A673 (cell line): ENCODE data around the gene B3GALT5. TPM values are rescaled to one million over a fixed set of nuclear protein-coding genes. Genes with fewer than 3 reads are reported as not detected.

ENCODE experiments used
- BruUV-seq: library from RNA; stranded (reverse); fragments of 400-500 nt; replicated peaks from 2 replicates; lab custom pipeline; 2021; lab: Mats Ljungman, UMichigan
- CTCF ChIA-PET: fragments of 300-600 bp; sonication (Branson Sonifier 250); formaldehyde crosslinking; loops from one replicate; lab custom pipeline; 2022; ENCODE audit warnings: antibody characterized with exemption; lab: Charles Lee
- POLR2A ChIA-PET: fragments of 300-600 bp; sonication (Branson Sonifier 250); formaldehyde crosslinking; loops from one replicate; lab custom pipeline; 2022; ENCODE audit warnings: antibody characterized with exemption; ENCODE audit not compliant: low non-redundant PET; lab: Charles Lee
- DNase-seq: peaks from one replicate; pipeline ENCODE4 v3.0.0-alpha.2; 2015; ENCODE audit warnings: low spot score
- H3K27ac ChIP-seq: fragments of 200-600 bp; sonication (generic); 2 replicates; pipeline ENCODE4 v1.5.1; 2016; ENCODE audit warnings: mixed run types, low read depth, mild to moderate bottlenecking, mixed read lengths, antibody characterized with exemption, low read length; ENCODE audit not compliant: poor library complexity, severe bottlenecking
- H3K27me3 ChIP-seq: fragments of 200-600 bp; sonication (generic); replicated peaks from 2 replicates; pipeline ENCODE4 v1.6.1; 2017; ENCODE audit warnings: mixed run types, low read depth, mild to moderate bottlenecking, mixed read lengths, antibody characterized with exemption, low read length; ENCODE audit not compliant: insufficient read depth, poor library complexity
- H3K36me3 ChIP-seq: fragments of 200-600 bp; sonication (generic); 2 replicates; pipeline ENCODE4 v1.6.1; 2016; ENCODE audit warnings: mixed run types, mild to moderate bottlenecking, mixed read lengths, antibody characterized with exemption, low read length; ENCODE audit not compliant: insufficient read depth, poor library complexity, severe bottlenecking
- H3K4me1 ChIP-seq: fragments of 200-600 bp; sonication (generic); 2 replicates; pipeline ENCODE4 v1.6.1; 2017; ENCODE audit warnings: mixed run types, mild to moderate bottlenecking, mixed read lengths, antibody characterized with exemption, low read length; ENCODE audit not compliant: insufficient read depth, poor library complexity, severe bottlenecking
- H3K4me3 ChIP-seq: fragments of 200-600 bp; sonication (generic); 2 replicates; pipeline ENCODE4 v1.5.1; 2016; ENCODE audit warnings: low read depth, mixed run types, mild to moderate bottlenecking, mixed read lengths, low read length; ENCODE audit not compliant: poor library complexity, severe bottlenecking
- H3K9me3 ChIP-seq: fragments of 200-600 bp; sonication (generic); 2 replicates; pipeline ENCODE4 v1.6.1; 2016; ENCODE audit warnings: mixed run types, low read depth, mild to moderate bottlenecking, mixed read lengths, antibody characterized with exemption, low read length; ENCODE audit not compliant: poor library complexity, severe bottlenecking
- CTCF ChIP-seq: fragments of 300-800, 200-600 bp; sonication (generic); conservative IDR thresholded peaks from 2 replicates; pipeline ENCODE4 v1.5.1; 2017; ENCODE audit warnings: low read depth, mild to moderate bottlenecking, antibody characterized with exemption, low read length, moderate library complexity, mixed read lengths
- EZH2 ChIP-seq: fragments of 200-600 bp; sonication (generic); IDR thresholded peaks from 2 replicates; pipeline ENCODE4 v1.6.1; 2017; ENCODE audit warnings: borderline replicate concordance, low read depth, mild to moderate bottlenecking, mixed read lengths, antibody characterized with exemption, low read length; ENCODE audit not compliant: poor library complexity, severe bottlenecking
- intact Hi-C: fragments of 100-400 bp; cut with micrococcal nuclease; formaldehyde crosslinking; loops from one replicate; pipeline ENCODE4 v1.10.0; 2022; ENCODE audit not compliant: unreplicated experiment
- total RNA-seq: library from RNA; stranded (reverse); gene quantifications from 2 replicates; pipeline ENCODE4 v1.2.3, GENCODE V29; 2021

B3GALT5 gene
- total RNA-seq, 1 experiment from 2014 or later: 0.32 TPM

DNA sequence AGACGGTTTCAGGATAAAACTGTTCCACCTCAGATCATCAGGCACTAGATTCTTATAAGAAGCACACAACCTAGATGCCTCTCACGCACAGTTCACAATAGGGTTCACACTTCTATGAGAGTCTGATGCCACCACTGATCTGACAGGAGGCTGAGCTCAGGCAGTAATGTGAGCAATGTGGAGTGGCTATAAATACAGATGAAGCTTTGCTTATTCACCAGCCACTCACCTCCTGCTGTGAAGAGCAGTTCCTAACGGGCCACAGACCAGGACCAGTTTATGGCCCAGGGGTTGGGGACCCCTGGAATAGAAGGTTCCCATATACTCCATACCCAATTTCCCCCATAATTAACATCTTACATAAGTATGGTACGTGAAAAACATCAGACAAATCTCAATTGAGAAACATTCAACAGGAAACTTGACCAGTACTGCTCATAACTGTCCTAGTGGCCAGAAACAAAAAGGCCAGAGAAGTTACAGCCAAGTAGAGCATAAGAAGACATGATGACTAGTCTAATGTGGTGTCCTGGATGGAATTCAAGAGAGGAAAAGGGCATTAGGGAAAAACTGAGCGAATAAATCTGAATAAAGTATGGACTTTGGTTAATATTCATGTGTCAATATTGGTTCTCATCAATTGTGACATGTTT is 107.5 kb downstream of the B3GALT5 start:
- no peaks in the 10 kb centered on the region for H3K27me3 ChIP-seq
- intact Hi-C loops: no loop called here
- no peak for DNase-seq
- H3K27ac ChIP-seq: no peak overlapping the region
- TF ChIP-seq CTCF (no peak), EZH2 (no peak)
- POLR2A ChIA-PET: no interaction called here
- CTCF ChIA-PET: no interaction called here
- no peaks in the 10 kb centered on the region for H3K9me3 ChIP-seq
- no peaks in the 10 kb centered on the region for H3K4me1 ChIP-seq
- no peaks in the 10 kb centered on the region for H3K36me3 ChIP-seq
- H3K4me3 ChIP-seq: no peak overlapping the region
- BruUV-seq: no TSS peak

GRCh38 chr21:39721885-39722284 is 109.1 kb downstream of the B3GALT5 start:
- Histone ChIP-seq H3K27ac (no peak overlapping the region), H3K36me3 (no peaks in the 10 kb centered on the region), H3K9me3 (no peaks in the 10 kb centered on the region), H3K4me1 (no peaks in the 10 kb centered on the region), H3K4me3 (no peak overlapping the region), H3K27me3 (no peaks in the 10 kb centered on the region)
- ChIA-PET CTCF (no interaction called here), POLR2A (no interaction called here)
- TF ChIP-seq EZH2 (no peak), CTCF (no peak)
- intact Hi-C loops: no loop called here
- BruUV-seq: no TSS peak
- DNase-seq: no peak

Other genes with a start within 250 kb of the B3GALT5 start
- 0.69 and 1.3 TPM in 2 replicates for gene LCA5L, start 167.2 kb upstream of the B3GALT5 start, total RNA-seq
- 2.9 and 4.9 TPM in 2 replicates for gene SH3BGR, start 161.0 kb upstream of the B3GALT5 start, total RNA-seq
- not detected in 2 replicates for gene IGSF5, start 132.2 kb downstream of the B3GALT5 start, total RNA-seq